Measurements from ENCODE around the gene BEND3.
"Not testable (repeated sequence)": the region's sequence is repeated elsewhere in the genome, so short reads cannot be mapped to it uniquely, and the experiment has no call there.

BEND3 gene

DNA sequence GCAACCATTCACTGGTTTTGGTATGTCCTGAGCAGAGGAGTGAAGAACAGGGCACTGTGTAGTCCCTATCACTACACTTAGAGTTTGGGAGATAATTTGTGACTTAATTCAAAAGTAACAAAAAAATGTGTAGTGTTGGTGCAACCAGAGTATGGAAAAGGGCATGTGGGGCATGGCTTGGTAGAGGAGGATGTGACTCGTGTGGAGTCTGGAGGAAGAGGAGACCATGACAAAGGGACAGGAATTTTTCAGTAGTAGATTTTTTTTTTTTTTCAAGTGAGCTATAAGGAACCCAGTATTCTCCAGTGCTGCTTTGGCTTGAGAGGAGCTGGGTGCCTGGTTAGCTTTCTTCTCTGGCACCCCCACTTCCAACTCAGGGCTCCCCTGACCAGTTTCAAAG is 82.2 kb downstream of the BEND3 start:
- no peak for DNase-seq (ENCODE audit: low read depth in 2 of 2)

DNA sequence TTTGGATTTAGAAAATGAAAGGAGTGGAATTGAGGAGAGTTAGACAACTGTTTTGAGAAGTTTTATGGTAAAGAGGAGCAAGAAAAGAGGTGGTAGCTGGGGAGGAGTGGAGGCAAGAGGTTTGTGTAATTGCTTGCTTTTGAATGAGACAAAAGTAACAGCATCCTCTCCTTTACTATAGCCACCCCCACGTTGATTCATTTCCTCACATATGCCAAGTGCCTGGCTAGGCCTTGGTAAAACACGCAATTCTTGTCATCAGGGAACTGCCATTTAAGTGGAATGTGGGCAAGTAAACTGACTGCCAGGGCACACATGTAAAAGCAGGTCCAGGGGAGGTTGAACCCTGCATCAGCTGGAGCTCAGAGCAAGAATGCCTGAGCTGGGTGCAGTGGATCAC is 83.3 kb downstream of the BEND3 start:
- no peak for DNase-seq (ENCODE audit: low read depth in 2 of 2)

DNA sequence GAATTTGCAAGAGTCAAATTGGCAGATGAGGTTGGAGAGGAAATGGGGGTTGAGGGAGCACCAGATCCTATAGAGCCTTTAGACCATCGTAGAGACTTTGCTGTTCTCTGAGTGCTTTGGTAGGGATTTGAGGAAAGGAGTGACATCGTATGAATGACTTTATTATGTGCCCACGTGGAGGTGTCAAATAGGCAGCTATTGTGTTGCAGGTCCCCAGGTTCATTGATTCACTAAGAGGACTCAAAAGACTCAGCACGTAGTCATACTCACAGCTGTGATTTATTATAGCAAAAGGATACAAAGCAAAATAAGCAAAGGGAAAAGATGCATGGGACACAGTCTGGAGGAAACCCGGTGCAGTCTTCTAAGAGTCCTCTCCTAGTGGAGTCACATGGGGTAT is 85.2 kb downstream of the BEND3 start:
- DNase-seq (ENCODE audit: low read depth in 2 of 2) = no peak

- DNase-seq (ENCODE audit: low read depth in 2 of 2) = no peak
These were observed 88.3 kb downstream of the BEND3 start for GRCh38 chr6:107026965-107027364.

- no peak for DNase-seq (ENCODE audit: low read depth in 2 of 2)
These were observed 93.7 kb downstream of the BEND3 start for GRCh38 chr6:107021446-107022185.

DNA sequence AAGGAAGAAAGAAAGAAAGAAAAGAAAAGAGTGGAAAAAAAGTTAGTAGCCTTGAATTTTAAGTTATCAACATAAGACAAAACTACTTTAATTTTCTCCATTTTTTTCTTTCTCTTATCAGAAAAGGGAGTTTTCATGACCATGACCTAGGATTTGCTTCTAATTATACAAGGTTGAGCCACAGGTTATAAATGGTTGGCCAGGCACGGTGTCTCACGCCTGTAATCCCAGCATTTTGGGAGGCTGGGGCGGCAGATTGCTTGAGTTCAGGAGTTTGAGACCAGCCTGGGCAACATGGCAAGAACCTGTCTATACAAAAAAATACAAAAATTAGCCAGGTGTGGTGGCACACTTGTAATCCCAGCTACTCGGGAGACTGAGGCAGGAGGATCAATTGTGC is 95.1 kb downstream of the BEND3 start:
- no peak for DNase-seq (ENCODE audit: low read depth in 2 of 2)

- not testable (repeated sequence) for DNase-seq (ENCODE audit: low read depth in 2 of 2)
These were observed 95.7 kb downstream of the BEND3 start for GRCh38 chr6:107019628-107020027.

- no peak for DNase-seq (ENCODE audit: low read depth in 2 of 2)
These were observed 96.3 kb downstream of the BEND3 start for GRCh38 chr6:107019047-107019446.
